H1 (cell line): Measurements from ENCODE around the gene METAP1D. TPM values are rescaled to one million over a fixed set of nuclear protein-coding genes. Genes with fewer than 3 reads are reported as not detected.
A peak's percentile ranks its signal among the peaks of the same experiment; 100 is the strongest.

Experiments
- CTCF ChIA-PET: fragments of 300-600 bp; sonication (Branson Sonifier 250); formaldehyde crosslinking; loops from one replicate; lab custom pipeline; 2021; ENCODE audit not compliant: partially characterized antibody; lab: Charles Lee
- POLR2A ChIA-PET: fragments of 300-600 bp; sonication (Branson Sonifier 250); formaldehyde crosslinking; loops from one replicate; lab custom pipeline; 2021; ENCODE audit warnings: inconsistent platforms; ENCODE audit not compliant: partially characterized antibody; lab: Charles Lee
- DNase-seq, 2 experiments: peaks; one replicate each; pipeline versions ENCODE4 v3.0.0 to v3.0.0-alpha.2; 2010 to 2022; ENCODE audit warnings: low spot score in 2 of 2, low read depth in 1 of 2, mixed read lengths in 1 of 2
- FAIRE-seq: peaks from 2 replicates; lab custom pipeline; 2011; peaks lifted over from hg19 to GRCh38; lab: Jason Lieb, UNC
- H2AFZ ChIP-seq: 2 replicates; pipeline ENCODE4 v1.8.1; 2012; ENCODE audit warnings: low read length, inconsistent platforms
- H2AK5ac ChIP-seq: 2 replicates; pipeline ENCODE4 v1.6.1; 2013; ENCODE audit warnings: low read depth, low read length
- H2BK120ac ChIP-seq: replicated peaks from 2 replicates; pipeline ENCODE3; 2013; ENCODE audit warnings: low read depth, low read length, inconsistent platforms
- H2BK12ac ChIP-seq: 2 replicates; pipeline ENCODE4 v1.6.1; 2013; ENCODE audit warnings: low read depth, low read length
- H2BK15ac ChIP-seq: 2 replicates; pipeline ENCODE4 v1.6.1; 2013; ENCODE audit warnings: low read length
- H2BK20ac ChIP-seq: 2 replicates; pipeline ENCODE4 v1.6.1; 2013; ENCODE audit warnings: low read length
- H2BK5ac ChIP-seq: 2 replicates; pipeline ENCODE4 v1.6.1; 2013; ENCODE audit warnings: low read depth, low read length
- H3K14ac ChIP-seq: 2 replicates; pipeline ENCODE4 v1.6.1; 2013; ENCODE audit warnings: inconsistent platforms; ENCODE audit not compliant: insufficient read length
- H3K18ac ChIP-seq: 2 replicates; pipeline ENCODE4 v1.6.1; 2013; ENCODE audit warnings: low read length; ENCODE audit errors: extremely low read depth
- H3K23ac ChIP-seq: 2 replicates; pipeline ENCODE4 v1.6.1; 2013; ENCODE audit warnings: inconsistent platforms; ENCODE audit not compliant: insufficient read length
- H3K23me2 ChIP-seq: 2 replicates; pipeline ENCODE4 v1.6.1; 2013; ENCODE audit warnings: low read depth, low read length
- H3K27ac ChIP-seq: 2 replicates; pipeline ENCODE4 v1.6.1; 2011; ENCODE audit warnings: low read depth, low read length, inconsistent platforms
- H3K27me3 ChIP-seq, 4 experiments: replicated peaks in 1 of 4; 1 replicate in 1 of 4; 2 replicates in 3 of 4; pipeline versions ENCODE4 v1.6.1 to v1.8.1; 2011 to 2013; ENCODE audit warnings: low read length in 3 of 4, mild to moderate bottlenecking in 3 of 4, inconsistent platforms in 2 of 4, mixed read lengths in 2 of 4, moderate library complexity in 1 of 4; ENCODE audit not compliant: control insufficient read depth in 3 of 4, insufficient read depth in 3 of 4; ENCODE audit errors: extremely low read depth in 1 of 4
- H3K36me3 ChIP-seq, 4 experiments: 2 replicates each; pipeline versions ENCODE4 v1.6.1 to v1.8.1; 2011 to 2013; ENCODE audit warnings: mild to moderate bottlenecking in 4 of 4, low read length in 3 of 4, moderate library complexity in 2 of 4, control low read depth in 1 of 4, inconsistent platforms in 1 of 4; ENCODE audit not compliant: insufficient read depth in 4 of 4, control insufficient read depth in 2 of 4
- H3K4ac ChIP-seq: replicated peaks from 2 replicates; pipeline ENCODE3; 2013; ENCODE audit warnings: low read length, low read depth, mixed read lengths, inconsistent platforms; ENCODE audit not compliant: insufficient read length
- H3K4me1 ChIP-seq, 4 experiments: replicated peaks in 1 of 4; 1 replicate in 1 of 4; 2 replicates in 3 of 4; pipeline versions ENCODE4 v1.6.1 to v1.8.1; 2011 to 2013; ENCODE audit warnings: low read length in 3 of 4, inconsistent platforms in 2 of 4, mixed read lengths in 1 of 4; ENCODE audit not compliant: insufficient read depth in 4 of 4, control insufficient read depth in 3 of 4
- H3K4me2 ChIP-seq, 2 experiments: 2 replicates each; pipeline versions ENCODE4 v1.6.1 to v1.8.1; 2011 to 2013; ENCODE audit warnings: low read depth in 2 of 2, low read length in 2 of 2, control low read depth in 1 of 2, inconsistent platforms in 1 of 2, mild to moderate bottlenecking in 1 of 2; ENCODE audit not compliant: insufficient read depth in 1 of 2
- H3K4me3 ChIP-seq, 4 experiments: fragments of 200-600, 300-600 bp in 1 of 4; sonication (generic), shearing (Covaris generic), sonication (Bioruptor Twin) in 1 of 4; 2 replicates each; pipeline versions ENCODE4 v1.5.1 to v1.8.1; 2011 to 2016; ENCODE audit warnings: low read length in 4 of 4, low read depth in 3 of 4, control low read depth in 2 of 4, inconsistent platforms in 2 of 4, mild to moderate bottlenecking in 2 of 4, mixed read lengths in 1 of 4, moderate library complexity in 1 of 4; ENCODE audit not compliant: insufficient read depth in 2 of 4; ENCODE audit errors: extremely low read depth in 1 of 4
- H3K56ac ChIP-seq: replicated peaks from 2 replicates; pipeline ENCODE3; 2013; ENCODE audit warnings: low read depth, mild to moderate bottlenecking, mixed read lengths, low read length, inconsistent platforms; ENCODE audit not compliant: insufficient read length
- H3K79me1 ChIP-seq: 2 replicates; pipeline ENCODE4 v1.6.1; 2013; ENCODE audit warnings: low read depth, low read length, control low read depth
- H3K79me2 ChIP-seq, 2 experiments: 2 replicates each; pipeline versions ENCODE4 v1.6.1 to v1.8.1; 2012 to 2013; ENCODE audit warnings: low read length in 2 of 2, mild to moderate bottlenecking in 2 of 2, inconsistent platforms in 1 of 2; ENCODE audit not compliant: insufficient read depth in 2 of 2, control insufficient read depth in 1 of 2
- H3K9ac ChIP-seq, 4 experiments: replicated peaks in 1 of 4; 1 replicate in 1 of 4; 2 replicates in 3 of 4; pipeline versions ENCODE4 v1.6.1 to v1.8.1; 2011 to 2013; ENCODE audit warnings: low read depth in 3 of 4, low read length in 3 of 4, control low read depth in 2 of 4, mild to moderate bottlenecking in 2 of 4, moderate library complexity in 2 of 4, inconsistent platforms in 1 of 4; ENCODE audit errors: extremely low read depth in 1 of 4
- H3K9me3 ChIP-seq, 2 experiments: 2 replicates each; pipeline versions ENCODE4 v1.6.1 to v1.8.1; 2012 to 2013; ENCODE audit warnings: mild to moderate bottlenecking in 2 of 2, moderate library complexity in 2 of 2, control low read depth in 1 of 2, inconsistent platforms in 1 of 2, low read depth in 1 of 2, low read length in 1 of 2, mixed read lengths in 1 of 2; ENCODE audit not compliant: insufficient read depth in 2 of 2
- H4K20me1 ChIP-seq, 2 experiments: replicated peaks in 1 of 2; 2 replicates each; pipeline versions ENCODE3 to v1.8.1; 2011 to 2013; ENCODE audit warnings: inconsistent platforms in 2 of 2, low read length in 2 of 2, mild to moderate bottlenecking in 1 of 2; ENCODE audit not compliant: insufficient read depth in 2 of 2, control insufficient read depth in 1 of 2
- H4K5ac ChIP-seq: 2 replicates; pipeline ENCODE4 v1.6.1; 2013; ENCODE audit warnings: low read length, low read depth, mixed read lengths, inconsistent platforms; ENCODE audit not compliant: insufficient read length
- H4K8ac ChIP-seq: 2 replicates; pipeline ENCODE4 v1.8.0; 2013; ENCODE audit warnings: mild to moderate bottlenecking, moderate library complexity, low read length, inconsistent platforms; ENCODE audit not compliant: insufficient read depth; ENCODE audit errors: extremely low read depth
- H4K91ac ChIP-seq: replicated peaks from 2 replicates; pipeline ENCODE3; 2013; ENCODE audit warnings: low read length, mixed read lengths, inconsistent platforms; ENCODE audit not compliant: insufficient read length
- ATF2 ChIP-seq: IDR thresholded peaks from 2 replicates; pipeline ENCODE4 v1.6.1; 2012; ENCODE audit warnings: low read length, inconsistent platforms
- CTCF ChIP-seq, 3 experiments: IDR thresholded peaks; 1 replicate in 2 of 3; 2 replicates in 1 of 3; pipeline versions ENCODE4 v1.5.1 to v1.6.1; 2011; ENCODE audit warnings: low read length in 3 of 3, mild to moderate bottlenecking in 3 of 3, inconsistent platforms in 2 of 3, low read depth in 1 of 3, moderate library complexity in 1 of 3; ENCODE audit not compliant: insufficient read depth in 1 of 3; ENCODE audit errors: control extremely low read depth in 1 of 3
- JUND ChIP-seq: IDR thresholded peaks from 2 replicates; pipeline ENCODE4 v1.6.1; 2011; ENCODE audit warnings: mild to moderate bottlenecking, improper control_type of control experiment, low read length
- KDM4A ChIP-seq: IDR thresholded peaks from one replicate; pipeline ENCODE4 v1.7.1; 2012; ENCODE audit warnings: low read depth, mild to moderate bottlenecking, moderate library complexity, low read length, inconsistent platforms; ENCODE audit not compliant: severe bottlenecking
- RAD21 ChIP-seq, 2 experiments: IDR thresholded peaks in 1 of 2; conservative IDR thresholded peaks in 1 of 2; 2 replicates each; pipeline ENCODE4 v1.6.1; 2011; ENCODE audit warnings: low read depth in 2 of 2, low read length in 2 of 2, improper control_type of control experiment in 1 of 2, inconsistent platforms in 1 of 2, mild to moderate bottlenecking in 1 of 2, moderate library complexity in 1 of 2
- YY1 ChIP-seq: IDR thresholded peaks from 2 replicates; pipeline ENCODE4 v1.6.1; 2011; ENCODE audit warnings: low read depth, mild to moderate bottlenecking, low read length
- WGBS, 2 experiments: shearing (Covaris generic) in 1 of 2; methylation state at CpG; one replicate each; pipeline versions ENCODE4 v1.1.6 to v1.1.7; 2013 to 2015; ENCODE audit warnings: low lambda C conversion rate in 2 of 2, mixed read lengths in 2 of 2, inconsistent platforms in 1 of 2, low coverage in 1 of 2, missing lambda C conversion rate in 1 of 2; ENCODE audit not compliant: insufficient replicate concordance in 2 of 2, insufficient coverage in 1 of 2, insufficient read length in 1 of 2; ENCODE audit errors: extremely low coverage in 1 of 2, missing lambda C conversion rate in 1 of 2; 5-methylcytosine and 5-hydroxymethylcytosine counted together
- polyA plus RNA-seq, 7 experiments: library from polyadenylated mRNA; depleted of rRNA in 3 of 7; stranded (reverse) in 5 of 7; unstranded in 2 of 7; fragments of >200 nt in 5 of 7; fragments of 200-250 nt in 2 of 7; gene quantifications; 1 replicate in 5 of 7; 2 replicates in 1 of 7; 4 replicates in 1 of 7; pipeline versions ENCODE4 v1.2.1 to v1.2.3, GENCODE V29; 2011 to 2013; ENCODE audit warnings: missing spikeins in 2 of 7, mixed read lengths in 2 of 7
- total RNA-seq: library from RNA; stranded (reverse); fragmentation: NEBNext Ultra II Directional; extraction: Animal tissue kit (Norgen Biotek cat#: 25700); gene quantifications from 2 replicates; pipeline ENCODE4 v1.2.1, GENCODE V29; 2021

Gene METAP1D
- total and polyA plus RNA-seq, 2 of the 8 experiments (the other 6 are each of a cell fraction or from before 2014, with no cell fraction given), result 3.9 to 6.2 TPM

- POLR2A ChIA-PET, result interaction anchor here (16.0 kb wide), 1 partner anchor 16 kb away, joined by 184 read pairs; the partner anchor contains the start of gene DLX1
- Histone ChIP-seq H2BK20ac (no peak overlapping the region), H3K23me2 (peaks cover 17% of the 10 kb centered on the region; the same call in 1 of the 2 replicates), H4K91ac (no peak overlapping the region), H2BK15ac (no peak overlapping the region), H4K5ac (no peak overlapping the region), H3K79me2 (no peaks in the 10 kb centered on the region), H2AK5ac (no peak overlapping the region), H3K18ac (no peak overlapping the region), H2BK120ac (no peak overlapping the region), H3K4me2 (peak overlapping the region; percentile 80 to 82), H3K23ac (no peak overlapping the region), H2BK5ac (no peak overlapping the region), H3K79me1 (no peaks in the 10 kb centered on the region), H3K56ac (no peak overlapping the region), H3K9ac (no peak overlapping the region), H3K14ac (no peak overlapping the region), H3K9me3 (no peaks in the 10 kb centered on the region), H3K36me3 (peaks cover 0 to 11% (median 0%) of the 10 kb centered on the region in 4 experiments; a peak in 1 of 8 replicates), H3K4me1 (peaks cover 4 to 38% (median 21%) of the 10 kb centered on the region in 4 experiments), H4K8ac (no peak overlapping the region), H3K27me3 (peaks cover 78 to 100% (median 93%) of the 10 kb centered on the region in 4 experiments), H2AFZ (no peak overlapping the region), H4K20me1 (peaks cover 9 to 15% of the 10 kb centered on the region in 2 experiments), H2BK12ac (no peak overlapping the region), H3K4ac (no peak overlapping the region), H3K27ac (no peak overlapping the region), H3K4me3 (peak overlapping the region in 1 of 4 experiments; percentile 59; a peak in 2 of 8 replicates)
- DNase-seq (peak in 1 of 2 experiments; percentile 99), FAIRE-seq (no peak)
- 12% methylated on average over 25 of the region's 25 CpGs; no CpG with 5 or more reads in 1 of the 2 experiments for WGBS, 2 experiments
- CTCF ChIA-PET, result interaction anchor here (0.6 to 11.7 kb wide), 24 partner anchors 13 to 532 kb away, joined by 3 to 198 read pairs (median 4); partner anchors contain the start of gene DLX1
- TF ChIP-seq YY1, result 0 out of 2 replicates have a peak, but pooled peaks have one; percentile 12
- no peak for TF ChIP-seq KDM4A
- peak; percentile 91 to 95 for TF ChIP-seq RAD21 (IDR thresholded peaks at IDR 0.05 in 1 of 2, conservative IDR thresholded peaks at IDR 0.05 in 1 of 2; ENCODE audit: low read depth in 2 of 2, low read length in 2 of 2)
- no peak for TF ChIP-seq JUND
- peak in 2 of 3 experiments; percentile 83 to 90; a peak in 3 of 4 replicates for TF ChIP-seq CTCF (IDR thresholded peaks at IDR 0.05; ENCODE audit: control extremely low read depth in 1 of 3, insufficient read depth in 1 of 3, low read depth in 1 of 3, low read length in 3 of 3)
- TF ChIP-seq ATF2, result 0 out of 2 replicates have a peak, but pooled peaks have one; percentile 30
Observed at GRCh38 chr2:172103471-172104272, 103.9 kb downstream of the METAP1D start.
